Hematopoietic multipotent progenitor cell (in vitro differentiated cells): ENCODE measurements around the gene ICAM2. TPM values are rescaled to one million over a fixed set of nuclear protein-coding genes. Genes with fewer than 3 reads are reported as not detected.
"Not testable (repeated sequence)": the region's sequence is repeated elsewhere in the genome, so short reads cannot be mapped to it uniquely, and the experiment has no call there.

ENCODE experiments used
- DNase-seq, 3 donors: peaks; one replicate each; pipeline ENCODE4 v3.0.0-alpha.2; 2011 to 2015; ENCODE audit warnings: low read depth in 2 of 3, low spot score in 2 of 3
- total RNA-seq: library from RNA; depleted of rRNA; stranded (reverse); fragments of >200 nt; gene quantifications from one replicate; pipeline ENCODE4 v1.2.3, GENCODE V29; 2012

ICAM2 gene
- total RNA-seq, 1 donor = 249 TPM

DNA sequence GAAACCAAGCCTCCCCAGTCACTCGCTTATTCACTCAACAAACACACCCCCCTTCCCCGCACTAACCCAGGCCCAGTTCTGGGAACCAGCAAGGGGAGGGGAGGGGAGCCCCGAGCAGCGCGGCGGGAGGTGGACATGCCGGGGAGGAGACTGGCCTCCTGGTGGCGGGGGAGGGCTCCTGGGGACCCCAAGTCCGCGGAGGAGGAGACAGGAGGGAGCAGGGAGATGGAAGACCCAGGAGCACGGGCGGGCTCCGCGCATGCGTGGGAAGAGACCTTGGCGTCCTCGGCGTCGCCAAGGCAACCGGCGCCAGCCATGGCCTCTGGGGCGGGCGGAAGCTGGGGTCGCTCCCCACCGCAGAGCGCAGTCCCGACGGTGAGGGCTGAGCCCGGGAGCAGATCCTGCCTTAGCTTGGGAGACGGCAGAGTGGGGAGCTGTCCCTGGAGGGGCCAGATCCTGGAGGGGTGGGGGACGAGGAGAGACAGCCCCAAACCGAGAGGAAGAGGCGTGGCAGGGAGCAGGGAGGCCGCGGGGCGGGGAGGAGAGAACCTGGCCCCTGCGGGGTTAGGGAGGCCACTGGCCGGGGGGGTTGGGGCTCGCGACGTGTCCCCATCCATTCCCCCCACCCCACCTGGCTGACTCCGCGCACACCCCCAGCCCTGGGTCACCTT lies 22.2 kb downstream of the ICAM2 start, which contains the start of gene PRR29:
Gene PRR29 (plus strand): TSS at position 302 of the 671 bp plus-strand sequence. CDS start 14 bp downstream, at position 316.
- DNase-seq = peak in 2 of 3 donors; percentile 59 to 77

DNA sequence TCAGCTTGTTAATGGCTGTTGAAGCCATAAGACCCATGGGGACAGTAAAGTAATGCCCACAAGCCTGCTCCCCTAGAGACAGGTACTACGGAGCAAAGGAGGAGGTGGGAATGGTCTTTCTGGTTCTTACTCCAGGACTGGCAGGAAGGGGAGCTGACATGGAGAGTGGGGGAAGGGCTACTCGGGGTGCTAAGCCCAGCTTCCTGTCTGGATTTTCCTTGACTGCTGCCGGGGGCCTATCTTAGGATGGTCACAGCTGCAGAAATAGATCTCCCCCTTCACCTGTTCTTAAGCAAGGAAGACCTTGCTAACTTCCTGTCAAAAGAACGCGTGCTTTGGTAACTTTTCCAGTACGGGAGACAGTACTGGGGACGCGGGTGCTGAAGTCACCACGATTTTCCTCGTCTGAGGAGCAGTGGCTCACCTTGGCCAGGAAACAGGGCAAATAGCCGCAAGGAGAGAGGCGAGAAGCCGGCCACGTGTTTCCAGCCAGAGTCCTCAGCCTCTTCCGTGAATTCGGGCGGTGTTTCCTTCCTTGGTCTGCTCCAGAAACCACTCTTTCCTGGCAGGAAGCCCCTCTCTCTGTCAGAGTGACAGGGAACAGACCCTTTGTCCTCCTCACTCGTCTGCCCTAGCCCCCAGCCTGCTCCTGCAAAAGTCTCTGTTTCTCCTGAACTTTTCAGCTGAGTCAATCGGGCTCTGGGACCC lies 22.9 kb downstream of the ICAM2 start:
- no peak for DNase-seq

DNA sequence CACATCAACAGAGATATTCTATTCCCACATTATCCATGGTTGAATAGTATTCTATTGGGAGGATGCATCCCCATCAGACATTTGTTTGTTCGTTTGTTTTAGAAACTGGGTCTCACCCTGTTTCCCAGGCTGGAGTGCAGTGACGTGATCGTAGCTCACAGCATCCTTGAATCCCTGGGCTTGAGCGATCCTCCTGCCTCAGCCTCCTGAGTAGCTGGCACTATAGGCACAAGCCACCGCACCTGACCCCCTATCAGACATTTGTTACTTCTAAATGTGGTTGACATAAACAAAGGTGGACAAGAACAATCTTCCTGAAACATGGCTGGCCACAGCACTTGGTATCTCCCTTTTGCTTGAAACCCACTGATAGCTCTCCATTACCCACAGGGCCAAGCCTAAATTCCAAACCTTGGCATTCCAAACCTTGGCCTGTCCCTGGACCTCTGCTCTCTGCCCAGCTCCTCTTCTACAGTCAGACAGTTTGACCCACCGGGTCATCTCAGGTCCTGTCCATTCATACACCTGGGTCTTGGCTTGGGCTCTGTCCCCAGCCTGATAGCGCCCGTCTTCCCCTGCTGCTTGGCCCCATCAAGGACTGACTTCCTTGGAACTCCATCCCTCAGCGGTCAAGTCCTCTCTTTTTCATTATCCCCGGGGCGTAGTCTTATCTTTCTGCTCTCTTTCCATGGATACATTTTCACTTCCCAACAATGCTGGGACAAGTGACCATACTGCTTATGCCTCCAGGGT lies 23.8 kb downstream of the ICAM2 start:
- DNase-seq = no peak

DNA sequence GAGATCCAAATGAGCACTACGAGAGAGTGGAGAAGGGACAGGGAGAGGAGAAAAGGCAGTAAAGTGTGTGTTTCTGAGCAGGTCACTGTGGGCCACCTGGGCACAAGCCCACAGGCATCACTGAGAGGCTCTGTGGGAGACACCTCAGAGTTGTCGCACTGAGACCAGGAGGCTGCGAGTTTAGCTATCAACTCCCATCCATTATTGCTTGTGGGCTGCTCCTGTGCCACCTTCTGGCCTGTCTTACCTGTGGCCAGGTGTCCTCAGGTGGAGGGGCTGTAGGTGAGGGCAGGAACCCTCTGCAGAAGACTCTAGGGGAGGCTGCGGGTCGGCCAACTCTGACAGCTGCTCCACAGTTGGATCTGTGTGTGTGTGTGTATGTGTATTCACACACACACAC lies 24.8 kb downstream of the ICAM2 start:
- no peak for DNase-seq

DNA sequence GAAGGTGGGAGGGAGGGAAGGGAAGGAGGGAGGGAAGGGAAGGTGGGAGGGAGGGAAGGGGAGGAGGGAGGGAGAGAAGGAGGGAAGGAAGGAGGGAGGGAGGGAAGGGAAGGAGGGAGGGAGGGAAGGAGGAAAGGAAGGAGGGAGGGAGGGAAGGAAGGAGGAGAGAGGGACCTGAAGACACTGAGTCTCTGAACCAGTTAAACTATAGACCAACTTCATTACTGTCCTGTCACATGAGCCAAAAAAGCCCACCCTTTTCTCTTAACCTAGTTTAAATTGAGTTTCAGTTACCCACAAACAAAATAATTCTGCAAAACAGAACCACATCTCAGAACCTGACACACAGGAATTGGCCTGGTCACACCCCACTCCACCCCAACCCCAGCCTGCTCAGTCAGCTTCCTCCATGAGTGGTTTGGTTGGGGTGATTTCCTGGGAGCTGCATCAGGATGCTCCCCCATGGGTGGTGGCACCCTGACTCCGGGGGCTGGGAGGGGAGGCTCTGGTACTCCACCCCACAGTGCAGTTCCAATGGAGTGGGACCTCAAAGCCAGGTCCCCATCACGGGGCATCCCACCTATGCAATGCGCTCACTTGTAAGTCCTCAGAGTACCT lies 27.0 kb downstream of the ICAM2 start:
- no peak for DNase-seq

DNA sequence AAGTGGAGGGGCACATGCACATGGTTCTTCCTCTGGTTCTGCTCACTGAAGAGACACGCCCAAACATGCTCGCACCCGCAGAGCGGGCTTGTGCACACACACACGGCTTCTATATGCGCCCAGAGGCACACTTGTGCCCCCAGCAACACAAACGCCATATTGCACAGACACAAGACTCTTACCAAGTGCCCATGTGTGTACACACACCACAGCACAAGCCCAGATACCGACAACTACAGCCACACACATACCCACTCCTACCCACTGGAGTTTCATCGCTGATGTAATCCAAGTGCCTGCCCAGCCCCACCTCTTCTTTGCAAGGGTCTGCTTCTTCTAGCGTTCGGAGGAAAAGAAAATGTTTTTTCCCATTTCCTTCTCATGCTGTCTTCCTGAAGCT lies 28.8 kb downstream of the ICAM2 start:
- DNase-seq = no peak

DNA sequence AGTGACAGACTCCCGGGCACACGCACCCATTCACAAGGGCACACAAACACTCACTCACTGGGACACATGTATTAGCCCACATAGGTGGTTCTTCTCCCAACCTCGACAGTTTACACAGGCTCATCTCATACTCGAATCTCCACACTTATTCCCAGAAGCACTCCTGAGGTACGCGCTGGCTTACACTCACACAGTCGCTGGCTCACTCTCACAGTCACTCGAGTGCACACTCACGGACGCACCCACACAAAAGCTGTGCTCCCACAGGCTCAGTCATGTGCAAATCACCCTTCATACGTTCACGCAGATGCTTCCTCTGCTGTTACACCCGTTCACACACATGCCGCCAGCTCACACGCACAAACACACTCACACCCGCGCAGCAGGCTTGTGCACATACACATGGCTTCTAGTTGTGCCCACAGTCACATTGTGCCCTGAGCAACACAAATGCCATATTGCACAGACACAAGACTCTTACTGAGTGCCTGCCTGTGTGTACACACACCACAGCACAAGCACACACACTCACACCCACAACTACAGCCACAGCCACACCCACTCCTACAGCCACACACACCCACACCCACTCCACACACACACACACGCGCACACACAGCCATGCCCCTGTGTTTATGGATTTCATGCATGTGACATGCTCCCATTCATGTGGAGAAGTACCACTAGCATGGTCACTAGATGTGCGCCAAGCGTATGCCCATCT lies 30.6 kb downstream of the ICAM2 start:
- no peak for DNase-seq

DNA sequence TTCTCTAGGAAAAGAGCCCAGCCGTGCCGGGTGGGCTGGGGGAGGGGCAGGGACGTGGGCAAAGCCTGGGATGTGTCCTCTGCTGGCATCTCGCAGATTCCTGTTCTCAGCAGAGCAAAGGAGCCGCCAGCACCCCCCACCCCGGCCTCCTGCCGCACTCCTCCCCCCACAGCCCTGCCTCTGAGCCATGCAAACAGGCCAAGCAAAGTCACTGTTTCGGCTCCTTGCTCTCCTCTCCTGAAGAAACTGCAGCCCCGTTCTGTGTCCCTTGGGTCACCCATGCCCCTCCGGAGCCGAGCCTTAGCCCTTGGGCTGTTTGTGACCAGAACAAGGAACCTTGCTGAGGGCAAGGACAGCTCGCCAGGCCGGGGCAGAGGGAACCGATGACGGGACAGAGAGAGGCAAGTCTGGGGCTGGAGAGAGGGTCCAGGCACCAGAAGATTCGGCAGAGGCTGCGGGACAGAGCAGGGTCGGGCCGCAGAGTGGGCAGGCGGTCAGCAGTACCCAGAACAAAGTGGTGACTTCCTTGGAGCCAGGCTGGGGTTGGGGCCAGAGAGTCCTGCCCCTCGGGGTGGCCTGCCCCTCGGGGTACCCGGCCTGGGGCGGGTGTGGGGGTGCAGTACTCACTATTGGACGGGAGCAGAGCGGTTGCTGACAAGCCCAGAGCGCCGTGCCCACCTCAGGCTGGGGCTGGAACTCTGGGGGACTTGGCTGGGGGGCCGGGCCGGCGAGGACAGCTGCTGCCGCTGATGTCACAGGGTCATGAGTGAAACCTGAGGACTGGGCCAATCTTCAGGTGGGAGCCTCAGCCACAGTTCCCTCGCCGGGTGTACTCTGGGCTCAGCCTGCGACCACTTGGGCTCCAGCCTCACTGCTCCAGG lies 31.5 kb downstream of the ICAM2 start:
- DNase-seq = no peak

DNA sequence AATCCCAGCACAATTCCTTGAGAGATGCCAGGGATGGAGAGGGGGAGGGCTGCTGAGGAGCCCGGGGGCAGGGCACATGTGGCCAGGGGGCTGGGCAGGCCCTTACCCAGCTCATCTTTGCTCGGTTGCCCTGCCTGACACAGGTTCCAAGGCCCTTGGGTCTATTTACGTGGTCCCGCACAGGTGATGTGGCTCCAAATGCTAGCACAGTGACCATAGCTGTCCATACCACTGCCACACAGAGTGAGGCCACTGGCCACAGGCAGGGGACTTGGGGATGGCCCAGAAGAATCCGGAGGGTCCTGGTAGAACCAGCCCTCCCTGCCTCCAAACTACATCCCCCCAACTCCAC lies 32.3 kb downstream of the ICAM2 start:
- DNase-seq = no peak

DNA sequence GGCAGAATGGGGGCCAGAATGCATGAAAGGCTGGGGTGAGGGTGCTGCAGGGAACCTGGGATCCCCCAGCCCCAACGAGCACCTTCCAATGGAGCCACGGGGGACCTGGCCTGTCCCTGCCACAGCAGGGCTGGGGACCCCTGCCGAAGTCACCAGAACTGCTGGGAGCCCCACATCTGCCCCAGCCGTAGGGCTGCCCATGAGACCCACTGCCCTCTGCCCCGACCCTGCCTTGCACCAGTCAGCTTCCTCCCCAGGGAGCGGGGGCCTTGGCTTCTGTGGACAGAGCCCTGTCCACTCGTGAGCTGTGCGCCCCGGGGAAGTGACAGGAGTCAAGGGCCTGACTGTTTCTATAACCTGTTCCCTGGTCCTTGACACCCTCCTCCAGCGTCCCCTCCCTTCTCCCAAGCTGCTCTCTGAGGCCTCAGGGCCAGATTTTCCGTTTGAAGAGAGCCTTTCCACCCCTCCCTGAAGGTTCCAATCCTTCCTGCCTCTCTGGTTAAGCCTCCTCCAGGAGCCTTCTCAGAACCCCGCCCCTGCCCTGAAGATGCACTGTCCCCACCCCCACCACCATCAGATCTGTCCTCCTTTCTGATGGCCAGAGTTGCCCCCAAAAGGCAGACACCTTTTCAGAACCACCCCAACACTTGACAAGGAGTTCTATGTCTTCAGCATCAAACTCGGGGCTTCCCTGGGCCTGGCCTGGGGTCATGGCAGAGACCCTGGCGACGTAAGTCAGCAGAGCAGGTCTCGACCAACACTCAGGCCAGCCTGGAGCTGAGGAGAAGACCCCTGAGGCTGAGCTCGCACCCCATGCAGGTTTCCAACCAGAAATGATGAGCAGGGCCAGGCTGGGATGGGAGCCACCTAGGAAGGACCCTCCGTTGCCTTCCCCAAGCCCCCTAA lies 33.0 kb downstream of the ICAM2 start:
- no peak for DNase-seq

DNA sequence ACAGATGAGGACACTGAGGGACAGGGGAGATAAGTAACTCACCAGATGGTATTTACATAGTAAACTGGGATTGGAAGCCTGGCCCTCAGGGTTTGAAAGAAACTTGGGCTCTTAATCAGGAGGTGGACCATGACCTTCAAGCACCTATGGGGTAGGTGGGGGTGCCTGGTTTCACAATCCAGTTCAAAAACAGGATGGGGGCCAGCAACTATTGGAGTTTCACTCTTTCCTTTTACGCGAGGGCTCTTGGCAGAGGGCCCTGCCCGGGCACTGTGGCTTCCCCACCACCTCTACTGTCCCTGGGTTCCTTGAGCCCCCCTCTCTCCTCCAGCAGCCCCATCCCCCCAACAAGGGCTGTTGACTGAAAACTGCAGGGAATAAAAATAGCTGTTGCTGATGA lies 33.6 kb downstream of the ICAM2 start:
- DNase-seq = peak in 1 of 3 donors; percentile 29

DNA sequence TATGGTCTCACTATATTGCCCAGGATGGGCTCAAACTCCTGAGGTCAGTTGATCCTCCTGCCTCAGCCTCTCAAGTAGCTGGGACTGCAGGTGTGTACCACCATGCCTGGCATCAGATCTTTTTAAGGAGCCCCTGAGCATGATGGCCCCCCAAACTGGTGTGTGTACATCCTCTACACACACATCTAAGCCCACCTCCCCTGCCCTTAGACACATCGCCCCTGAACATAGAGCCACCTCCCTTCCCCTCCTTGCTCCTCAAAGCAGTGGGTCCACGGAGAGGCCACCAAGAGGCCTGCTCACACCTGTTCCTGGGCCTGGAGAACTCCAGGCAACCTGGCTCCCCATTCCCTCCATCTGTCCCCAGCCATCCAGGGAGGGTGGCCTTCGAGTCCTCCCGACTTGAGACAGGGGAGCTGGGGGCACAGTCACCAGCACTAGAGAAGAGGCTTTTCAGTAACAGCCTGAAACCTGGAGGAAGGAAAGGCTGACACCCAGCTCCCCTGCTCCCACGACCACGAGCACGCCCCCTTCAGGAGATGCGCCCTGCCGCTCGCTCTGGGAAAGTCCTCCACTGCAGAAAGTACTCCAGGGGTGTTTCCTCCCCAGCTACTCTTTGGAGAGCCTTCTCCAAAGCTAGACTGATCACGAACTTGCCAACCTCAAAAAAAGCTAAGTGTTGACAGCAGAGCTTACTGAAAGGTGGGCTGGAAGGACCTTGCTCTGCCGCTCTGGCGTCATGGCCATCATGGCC lies 34.9 kb downstream of the ICAM2 start:
- no peak for DNase-seq

DNA sequence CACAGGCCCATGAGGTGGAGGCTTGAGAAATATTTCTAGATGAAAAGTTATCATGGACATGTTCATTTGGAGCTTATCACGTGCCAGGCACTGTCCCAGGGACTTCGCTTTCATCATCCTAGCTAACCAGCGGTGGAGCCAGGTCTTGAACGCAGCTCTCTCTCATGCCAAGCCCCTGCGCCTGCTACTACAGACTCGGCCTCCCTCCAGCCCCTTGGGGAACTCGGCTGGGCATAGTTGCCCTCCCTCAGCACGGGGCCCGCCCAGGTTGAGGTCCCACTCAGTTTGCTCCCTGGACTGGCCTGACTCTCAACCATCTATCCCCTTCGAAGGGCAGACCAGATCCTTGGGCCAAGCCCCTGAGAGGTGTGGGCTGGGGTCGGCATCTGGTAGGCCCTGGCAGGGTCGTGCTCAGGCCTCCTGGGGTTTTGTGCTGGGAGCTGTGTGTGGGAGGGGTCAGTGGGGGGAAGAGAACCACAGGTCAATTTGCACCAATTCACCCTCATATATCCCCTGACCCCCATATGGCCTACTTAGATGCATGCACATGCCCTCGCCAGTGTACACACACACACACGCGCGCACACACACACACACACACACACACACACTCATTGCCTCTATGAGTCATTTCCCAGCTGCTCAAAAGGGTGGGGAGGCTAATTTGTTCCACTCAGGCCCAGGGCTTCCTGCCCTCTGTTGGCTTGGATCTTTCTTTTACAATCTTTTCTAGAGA lies 35.6 kb downstream of the ICAM2 start:
- DNase-seq = peak in 2 of 3 donors; percentile 87 to 94

DNA sequence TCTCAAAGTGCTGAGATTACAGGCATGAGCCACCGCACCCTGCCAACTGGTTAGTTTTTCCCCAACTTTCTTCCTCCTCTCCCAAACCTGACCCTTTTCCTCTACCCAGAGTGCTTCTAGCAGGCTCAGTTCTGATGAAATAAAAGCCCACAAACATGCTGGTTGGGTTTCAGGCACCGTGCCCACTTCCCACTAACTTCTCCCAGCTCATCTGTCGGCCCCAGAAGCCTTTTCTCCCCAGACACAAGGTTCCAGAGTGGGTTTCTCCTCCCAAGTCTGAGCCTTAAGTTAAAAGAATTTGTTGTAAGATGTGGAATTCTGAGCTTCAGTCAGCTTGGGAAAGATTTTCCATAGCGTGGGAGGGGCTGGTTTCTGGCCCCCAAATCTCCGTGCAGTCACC lies 36.2 kb downstream of the ICAM2 start:
- DNase-seq = no peak

DNA sequence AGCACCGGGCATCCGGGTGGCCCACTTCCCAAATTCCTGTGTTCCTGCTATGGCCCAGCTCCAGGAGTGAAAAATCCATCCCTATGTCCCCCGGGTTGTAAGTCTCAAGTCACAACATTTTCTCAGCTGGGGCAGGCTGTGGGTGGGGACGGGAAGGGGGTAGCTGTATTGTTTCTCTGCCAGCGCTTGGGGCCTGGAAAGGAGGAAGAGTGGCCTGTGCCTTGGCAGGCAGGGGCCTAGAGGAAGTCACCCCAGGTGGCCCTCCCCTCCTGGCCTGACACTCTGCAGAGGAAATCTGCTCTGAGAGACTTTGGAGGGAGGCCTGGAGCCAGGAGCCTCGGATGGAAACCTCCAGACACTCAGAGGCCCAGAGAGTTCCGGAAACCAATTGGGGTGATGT lies 37.1 kb downstream of the ICAM2 start:
- DNase-seq = peak in 1 of 3 donors; percentile 66

DNA sequence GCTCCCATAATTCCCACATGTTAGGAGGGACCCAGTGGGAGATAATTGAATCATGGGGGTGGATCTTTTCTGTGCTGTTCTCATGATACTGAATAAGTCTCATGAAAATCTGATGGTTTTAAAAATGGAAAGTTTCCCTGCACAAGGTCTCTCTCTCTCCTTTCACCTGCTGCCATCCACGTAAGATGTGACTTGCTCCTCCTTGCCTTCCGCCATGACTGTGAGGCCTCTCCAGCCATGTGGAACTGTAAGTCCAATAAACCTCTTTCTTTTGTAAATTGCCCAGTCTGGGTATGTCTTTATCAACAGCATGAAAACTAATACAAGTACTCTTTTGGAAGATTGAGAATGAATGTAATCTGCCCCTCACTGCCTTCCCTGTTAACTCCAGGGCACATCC lies 37.8 kb downstream of the ICAM2 start:
- DNase-seq = not testable (repeated sequence)
